Right forelimb (tissue), 1 donor: Measurements from ENCODE around the gene ATE1.

Experiments
- DNase-seq: peaks from one replicate; pipeline ENCODE4 v3.0.0-alpha.2; 2018

ATE1 gene

DNA sequence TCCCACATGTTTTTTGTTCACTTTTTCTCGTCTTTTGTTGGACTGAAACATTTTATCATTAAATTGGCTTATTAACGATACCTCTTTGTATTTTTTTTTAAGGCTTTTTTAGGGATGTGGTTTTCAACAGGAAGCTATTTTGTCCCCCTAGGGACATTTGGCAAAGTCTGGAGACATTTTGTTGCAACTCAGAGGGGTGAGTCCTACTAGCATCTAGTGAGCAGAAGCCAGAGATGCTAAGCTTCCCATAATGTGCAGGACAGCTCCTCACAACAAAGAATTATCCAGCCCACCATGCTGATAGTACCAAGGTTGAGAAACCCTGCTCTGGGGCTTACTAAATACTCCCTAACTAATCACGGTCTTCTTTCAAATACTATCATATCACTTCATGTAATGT lies 63.2 kb downstream of the ATE1 start:
- no peak for DNase-seq

- DNase-seq = no peak
Observed at GRCh38 chr10:121864168-121864567, 63.7 kb downstream of the ATE1 start.

- DNase-seq = no peak
Observed at GRCh38 chr10:121862649-121863048, 65.2 kb downstream of the ATE1 start.

DNA sequence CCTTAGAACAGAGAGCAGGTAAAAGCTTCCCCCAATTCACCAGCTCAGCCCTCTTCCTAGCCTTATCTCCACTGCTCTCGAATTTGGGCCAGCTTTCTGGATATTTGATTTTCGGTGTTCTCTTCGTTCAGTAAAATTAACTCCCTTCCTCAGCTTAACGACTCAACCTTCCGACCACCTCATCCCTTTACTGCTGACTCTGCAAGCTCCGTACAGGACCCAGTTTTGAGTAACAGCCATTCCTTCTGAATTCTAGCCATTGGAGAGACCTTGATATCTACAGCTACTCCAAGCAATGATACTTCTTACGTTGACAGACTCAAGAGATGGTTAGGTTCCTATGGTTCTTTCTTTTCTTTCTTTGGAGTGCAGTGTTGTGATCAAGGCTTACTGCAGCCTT lies 65.8 kb downstream of the ATE1 start:
- DNase-seq = no peak

DNA sequence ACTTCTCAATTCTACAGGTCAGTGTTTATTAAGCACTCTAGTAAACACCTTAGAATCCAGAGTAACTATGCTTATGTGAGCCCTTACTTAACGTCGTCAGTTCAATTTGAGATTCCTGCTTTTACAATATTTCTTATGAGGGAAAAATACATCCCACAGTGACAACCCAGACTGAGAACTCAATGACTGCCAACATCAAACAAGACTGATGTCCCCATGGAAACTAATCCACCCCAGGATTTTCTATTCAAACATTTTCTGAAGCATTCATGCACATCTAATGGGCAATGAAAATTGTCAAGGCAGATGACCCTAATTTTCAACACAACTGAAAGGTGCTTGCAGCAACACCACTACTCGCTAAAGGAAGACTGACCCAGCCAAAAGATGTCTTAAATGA lies 67.0 kb downstream of the ATE1 start:
- no peak for DNase-seq

- DNase-seq = no peak
Observed at GRCh38 chr10:121854809-121855445, 72.9 kb downstream of the ATE1 start.

DNA sequence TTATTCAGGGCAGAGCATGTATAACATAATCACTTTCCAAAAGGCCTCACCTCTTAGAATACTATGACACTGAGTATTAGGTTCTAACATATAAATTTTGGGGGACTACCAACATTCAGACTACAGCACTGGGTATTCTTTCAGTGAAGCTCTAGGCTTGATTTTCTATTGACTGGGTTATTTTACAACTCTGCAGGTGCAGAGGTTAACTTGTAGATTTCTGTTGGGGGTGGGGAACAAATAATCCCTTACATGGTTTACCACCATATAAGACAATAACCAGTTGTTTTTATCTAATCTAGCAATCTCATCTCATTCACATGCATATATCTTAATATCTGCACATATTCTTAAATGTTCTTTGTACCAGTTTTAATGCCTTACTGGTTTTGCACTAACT lies 73.9 kb downstream of the ATE1 start:
- no peak for DNase-seq

GRCh38 chr10:121851786-121852185 lies 76.0 kb downstream of the ATE1 start:
- DNase-seq = no peak

- DNase-seq = no peak
Observed at GRCh38 chr10:121848082-121848481, 79.7 kb downstream of the ATE1 start.

GRCh38 chr10:121846555-121846954 lies 81.3 kb downstream of the ATE1 start:
- DNase-seq = no peak

DNA sequence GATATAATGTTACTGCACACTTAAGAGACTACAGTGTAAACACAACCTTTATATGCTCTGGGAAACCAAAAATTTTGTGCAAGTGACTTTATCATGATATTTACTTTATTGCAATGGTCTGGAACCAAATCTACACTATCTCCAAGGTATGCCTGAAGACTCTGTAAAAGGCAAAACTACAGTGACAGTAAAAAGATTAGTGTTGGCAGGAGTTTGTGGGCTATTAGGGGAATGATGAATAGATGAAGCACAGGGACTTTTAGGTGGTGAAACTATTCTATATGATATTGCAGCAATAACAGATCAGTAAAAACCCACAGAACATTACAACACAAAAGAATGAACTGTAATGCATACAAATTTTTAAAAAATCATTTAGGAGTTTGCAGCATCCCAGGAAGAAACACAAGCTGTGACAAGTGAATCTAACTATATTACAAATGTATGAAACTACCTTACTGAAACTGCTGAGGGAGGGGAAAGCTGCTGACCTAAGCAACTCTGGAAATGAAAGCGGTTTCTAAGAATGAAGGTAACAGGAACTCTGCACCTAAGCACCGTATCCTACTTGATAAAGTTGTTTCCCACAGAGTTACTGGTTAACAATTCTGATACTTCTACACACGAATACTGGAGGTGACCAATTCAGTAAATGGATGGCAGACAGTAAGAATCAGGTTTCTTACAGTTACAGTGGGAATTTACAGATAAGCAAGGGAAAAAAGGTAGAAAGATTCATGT lies 82.6 kb downstream of the ATE1 start:
- DNase-seq = no peak

DNA sequence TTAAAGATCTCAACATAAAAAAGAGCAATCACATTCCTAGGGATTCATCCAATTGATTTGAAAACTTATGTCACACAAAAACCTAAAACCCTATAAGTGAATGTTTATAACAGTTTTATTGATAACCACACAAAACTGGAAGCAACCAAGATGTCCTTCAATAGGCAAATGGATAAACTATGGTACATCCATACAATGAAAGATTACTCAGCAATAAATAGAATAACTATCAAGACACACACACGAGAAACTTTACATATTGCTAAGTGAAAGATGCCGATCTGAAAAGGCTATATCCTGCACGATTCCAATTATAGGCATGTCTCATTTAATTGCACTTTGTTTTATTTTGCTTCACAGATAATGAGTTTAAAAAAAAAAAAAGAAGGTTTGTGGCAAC lies 83.3 kb downstream of the ATE1 start:
- no peak for DNase-seq

GRCh38 chr10:121843379-121843778 lies 84.5 kb downstream of the ATE1 start:
- DNase-seq = no peak

DNA sequence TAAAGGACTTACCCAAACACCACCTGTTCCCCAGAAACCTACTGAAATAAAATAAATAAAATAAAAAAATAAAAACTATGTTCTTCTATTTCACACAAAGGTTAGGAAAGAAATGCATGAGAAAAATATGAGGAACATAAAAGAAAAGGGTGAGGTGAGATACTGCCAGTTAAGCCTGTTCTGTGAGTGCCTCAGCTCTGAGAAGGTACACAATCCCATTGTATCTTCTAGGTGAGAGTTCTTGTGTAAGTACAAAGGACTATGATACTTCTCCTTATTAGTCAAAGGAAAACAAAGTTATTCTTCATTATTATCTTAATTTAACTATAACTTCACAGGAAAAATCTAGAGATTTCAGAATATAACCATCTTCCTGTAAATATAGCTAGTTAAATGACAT lies 86.0 kb downstream of the ATE1 start:
- DNase-seq = no peak

DNA sequence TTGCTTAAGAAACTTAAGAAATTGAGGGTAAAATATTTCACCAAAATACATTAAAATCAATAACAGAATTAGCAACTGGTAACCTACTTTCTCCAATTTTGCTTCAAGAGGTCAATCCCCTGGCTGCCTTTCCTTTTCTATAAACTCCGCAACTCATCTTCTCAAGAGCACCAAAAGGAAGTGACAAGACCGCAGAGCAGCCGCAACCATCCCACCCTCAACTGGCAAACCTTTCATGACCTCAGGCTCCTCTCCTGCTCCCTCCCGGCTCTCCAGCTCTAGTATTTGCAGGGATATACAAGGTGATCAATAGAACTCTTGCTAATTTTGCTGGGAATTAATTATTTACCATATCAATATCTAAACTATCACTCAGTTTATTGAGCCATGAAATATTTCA lies 88.9 kb downstream of the ATE1 start:
- no peak for DNase-seq

GRCh38 chr10:121838149-121838548 lies 89.7 kb downstream of the ATE1 start:
- DNase-seq = no peak

- DNase-seq = no peak
Observed at GRCh38 chr10:121836171-121836570, 91.7 kb downstream of the ATE1 start.

GRCh38 chr10:121835376-121835775 lies 92.5 kb downstream of the ATE1 start:
- DNase-seq = no peak

DNA sequence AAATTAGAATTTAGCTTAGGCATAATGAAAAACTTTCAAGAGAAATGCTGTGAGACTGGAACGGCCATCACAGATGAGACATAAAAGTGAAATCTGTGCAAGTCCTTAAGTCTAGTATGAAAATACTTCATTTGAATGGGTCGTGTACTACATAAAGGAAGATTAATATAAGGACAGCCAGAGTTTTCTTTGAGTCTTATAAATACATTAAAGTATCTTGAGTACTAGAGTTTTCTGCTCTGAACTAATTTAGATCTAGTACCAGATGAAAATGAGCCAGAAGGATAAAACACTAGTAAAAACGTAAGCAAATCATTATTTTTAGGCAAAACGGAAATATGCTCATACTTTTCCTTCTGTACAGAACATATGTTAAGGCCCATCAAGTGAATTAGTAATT lies 93.1 kb downstream of the ATE1 start:
- no peak for DNase-seq

- DNase-seq = no peak
Observed at GRCh38 chr10:121833387-121833786, 94.4 kb downstream of the ATE1 start.

DNA sequence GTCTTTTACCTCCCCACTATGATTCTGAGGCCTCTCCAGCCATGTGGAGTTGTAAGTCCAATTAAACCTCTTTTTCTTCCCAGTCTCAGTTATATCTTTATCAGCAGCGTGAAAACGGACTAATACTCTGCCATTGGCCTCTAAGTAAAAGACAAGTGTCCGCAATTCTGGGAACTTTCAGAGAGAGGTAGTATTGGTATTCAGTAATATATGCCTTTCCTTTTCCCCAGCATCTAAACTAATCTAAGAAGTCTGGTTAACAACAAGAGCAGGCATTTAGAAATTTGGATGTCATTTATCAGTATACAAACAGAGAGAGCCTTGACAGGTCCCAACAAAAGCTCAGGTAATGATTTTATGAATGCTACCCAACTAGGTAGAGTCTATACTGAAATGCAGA lies 95.2 kb downstream of the ATE1 start:
- DNase-seq = no peak

DNA sequence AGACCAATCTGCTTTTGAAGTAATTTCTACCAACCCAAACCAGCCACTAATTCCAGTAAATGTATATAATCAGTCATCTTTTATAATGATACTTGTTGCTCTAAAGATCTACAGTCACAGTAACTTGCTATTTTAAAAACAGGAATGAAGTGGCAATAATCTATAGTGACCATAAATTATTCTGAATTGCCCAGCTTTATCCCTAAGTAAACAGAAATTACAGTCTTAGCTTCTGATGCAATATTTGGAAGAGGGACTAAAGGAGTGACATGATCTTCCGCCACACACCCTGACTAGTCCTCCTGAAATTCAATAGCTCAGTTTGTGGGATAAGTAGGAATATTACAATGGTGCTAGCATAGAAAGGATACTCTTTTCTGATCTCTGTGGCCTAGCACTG lies 96.1 kb downstream of the ATE1 start:
- no peak for DNase-seq

GRCh38 chr10:121831237-121831636 lies 96.6 kb downstream of the ATE1 start:
- no peak for DNase-seq

- DNase-seq = no peak
Observed at GRCh38 chr10:121830101-121830500, 97.7 kb downstream of the ATE1 start.

DNA sequence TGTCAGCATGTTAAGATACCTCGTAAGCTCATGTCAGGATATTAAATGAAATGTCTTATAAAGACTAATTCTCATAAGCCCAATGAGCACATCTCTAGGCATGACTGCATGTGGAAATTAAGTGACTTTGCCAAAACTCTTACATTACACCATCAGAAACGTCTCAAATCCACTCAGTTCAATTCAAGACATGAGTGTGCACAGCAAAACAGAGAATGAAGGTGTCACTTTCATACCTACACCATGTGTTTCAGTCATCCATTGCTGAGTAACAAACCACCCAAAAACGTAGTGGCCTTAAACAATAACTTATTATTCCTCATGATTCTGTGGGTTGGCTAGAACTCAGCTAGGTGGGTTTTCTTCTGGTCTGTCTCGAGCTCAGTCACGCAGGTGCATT lies 99.8 kb downstream of the ATE1 start:
- no peak for DNase-seq
